Gastrocnemius medialis (tissue), 4 donors: ENCODE results near the gene MSI2. TPM values are rescaled to one million over a fixed set of nuclear protein-coding genes. Genes with fewer than 3 reads are reported as not detected.

ENCODE experiments used
- ATAC-seq, 2 donors: fragments of 150-250 bp; one replicate each; pipeline ENCODE4 v1.9.1; 2016
- DNase-seq, 2 donors: peaks; one replicate each; pipeline ENCODE4 v3.0.0-alpha.2; 2019
- H3K27ac ChIP-seq, 4 donors: fragments of 200-600 bp; sonication (generic); 1 replicate in 1 of 4; 2 replicates in 3 of 4; pipeline ENCODE4 v1.5.1; 2016 to 2018; ENCODE audit warnings: mild to moderate bottlenecking in 2 of 4, moderate library complexity in 1 of 4
- H3K27me3 ChIP-seq, 3 donors: fragments of 200-600 bp; sonication (generic) in 2 of 3; 1 replicate in 1 of 3; 2 replicates in 2 of 3; pipeline versions ENCODE4 v1.5.1 to v1.6.0; 2016 to 2019; ENCODE audit warnings: mild to moderate bottlenecking in 1 of 3, moderate library complexity in 1 of 3
- H3K36me3 ChIP-seq, 2 donors: fragments of 200-600 bp; sonication (generic) in 1 of 2; one replicate each; pipeline ENCODE4 v1.5.1; 2017 to 2018
- H3K4me1 ChIP-seq, 2 donors: fragments of 200-600 bp; sonication (generic) in 1 of 2; one replicate each; pipeline ENCODE4 v1.5.1; 2016 to 2017; ENCODE audit warnings: mild to moderate bottlenecking in 2 of 2
- H3K4me3 ChIP-seq, 4 donors: fragments of 200-600 bp; sonication (generic) in 3 of 4; 1 replicate in 1 of 4; 2 replicates in 3 of 4; pipeline ENCODE4 v1.5.1; 2016 to 2019; ENCODE audit warnings: mild to moderate bottlenecking in 2 of 4
- H3K9me3 ChIP-seq, 3 donors: fragments of 200-600 bp; sonication (generic) in 2 of 3; 1 replicate in 1 of 3; 2 replicates in 2 of 3; pipeline ENCODE4 v1.5.1; 2016 to 2019
- POLR2A ChIP-seq, 2 donors: fragments of 450-650 bp; IDR thresholded peaks; one replicate each; pipeline ENCODE4 v1.6.1; 2017; ENCODE audit warnings: antibody characterized with exemption in 2 of 2, mild to moderate bottlenecking in 2 of 2, moderate library complexity in 2 of 2
- in situ Hi-C, 4 donors: fragments of 200-750 bp; cut with MboI; loops; one replicate each; pipeline versions ENCODE4 v1.15.0 to v1.8.0; 2017; ENCODE audit warnings: low sequenced_read_pairs in 4 of 4
- intact Hi-C: fragments of 100-400 bp; cut with DNase I; formaldehyde crosslinking; loops from one replicate; pipeline ENCODE4 v1.15.1; 2023; ENCODE audit warnings: low total_unique reads
- total RNA-seq, 4 donors: library from RNA; depleted of rRNA; stranded (reverse); fragments of >200 nt; gene quantifications; one replicate each; pipeline versions ENCODE4 v1.1.0 to v1.2.3, GENCODE V29; 2016
- TF ChIP-seq, protein P1 (sequence below), 5 experiments: fragments of 450-650 bp in 3 of 5; fragments of 200-600 bp in 2 of 5; sonication (generic) in 2 of 5; IDR thresholded peaks in 4 of 5; conservative IDR thresholded peaks in 1 of 5; 1 replicate in 4 of 5; 2 replicates in 1 of 5; pipeline ENCODE4 v1.5.1; 2016 to 2019; ENCODE audit warnings: antibody characterized with exemption in 5 of 5, mild to moderate bottlenecking in 3 of 5, moderate library complexity in 3 of 5

The MSI2 gene
- total RNA-seq, 4 donors from 2014 or later, result 33.1 to 66.2 (median 48.5) TPM

GRCh38 chr17:57641761-57642160, 385.4 kb downstream of the MSI2 start:
- no peak for TF ChIP-seq POLR2A (IDR thresholded peaks at IDR 0.05)
- TF ChIP-seq, protein P1, sequence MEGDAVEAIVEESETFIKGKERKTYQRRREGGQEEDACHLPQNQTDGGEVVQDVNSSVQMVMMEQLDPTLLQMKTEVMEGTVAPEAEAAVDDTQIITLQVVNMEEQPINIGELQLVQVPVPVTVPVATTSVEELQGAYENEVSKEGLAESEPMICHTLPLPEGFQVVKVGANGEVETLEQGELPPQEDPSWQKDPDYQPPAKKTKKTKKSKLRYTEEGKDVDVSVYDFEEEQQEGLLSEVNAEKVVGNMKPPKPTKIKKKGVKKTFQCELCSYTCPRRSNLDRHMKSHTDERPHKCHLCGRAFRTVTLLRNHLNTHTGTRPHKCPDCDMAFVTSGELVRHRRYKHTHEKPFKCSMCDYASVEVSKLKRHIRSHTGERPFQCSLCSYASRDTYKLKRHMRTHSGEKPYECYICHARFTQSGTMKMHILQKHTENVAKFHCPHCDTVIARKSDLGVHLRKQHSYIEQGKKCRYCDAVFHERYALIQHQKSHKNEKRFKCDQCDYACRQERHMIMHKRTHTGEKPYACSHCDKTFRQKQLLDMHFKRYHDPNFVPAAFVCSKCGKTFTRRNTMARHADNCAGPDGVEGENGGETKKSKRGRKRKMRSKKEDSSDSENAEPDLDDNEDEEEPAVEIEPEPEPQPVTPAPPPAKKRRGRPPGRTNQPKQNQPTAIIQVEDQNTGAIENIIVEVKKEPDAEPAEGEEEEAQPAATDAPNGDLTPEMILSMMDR (IDR thresholded peaks at IDR 0.05 in 4 of 5, conservative IDR thresholded peaks at IDR 0.05 in 1 of 5), result no peak
- no peak for DNase-seq
- Histone ChIP-seq H3K36me3 (no peaks in the 10 kb centered on the region), H3K4me3 (no peak overlapping the region), H3K9me3 (no peaks in the 10 kb centered on the region), H3K4me1 (peaks cover 0 to 5% of the 10 kb centered on the region in 2 donors), H3K27me3 (no peaks in the 10 kb centered on the region), H3K27ac (no peak overlapping the region)
- in situ Hi-C loops (no loop called here), intact Hi-C loops (no loop called here)
- ATAC-seq, result no peak

DNA sequence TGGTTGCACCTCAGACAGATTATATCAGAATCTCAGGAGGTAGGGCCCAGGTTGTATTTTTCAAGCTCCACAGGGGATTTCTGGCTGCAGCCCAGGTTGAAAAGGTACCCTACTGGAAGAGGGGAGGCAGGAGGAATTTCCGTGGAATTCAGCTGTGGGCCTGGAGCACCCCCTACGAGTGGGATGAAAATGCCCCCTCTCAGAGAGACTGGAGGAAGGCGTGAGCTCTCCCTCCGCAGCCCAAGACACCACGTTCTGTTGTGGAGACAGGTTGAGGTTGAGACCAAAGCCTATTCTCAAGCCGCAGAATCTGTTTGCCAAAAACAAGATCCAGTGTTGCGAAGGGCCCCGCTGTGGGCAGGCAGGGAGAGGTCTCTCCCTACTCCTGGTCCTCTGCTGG, 386.7 kb downstream of the MSI2 start:
- intact Hi-C loops, result no loop called here
- DNase-seq (no peak), ATAC-seq (no peak)
- in situ Hi-C loops, result no loop called here
- peaks cover 0 to 5% of the 10 kb centered on the region in 2 donors for H3K4me1 ChIP-seq
- no peak overlapping the region for H3K4me3 ChIP-seq
- no peak overlapping the region for H3K27ac ChIP-seq
- H3K9me3 ChIP-seq, result no peaks in the 10 kb centered on the region
- no peaks in the 10 kb centered on the region for H3K27me3 ChIP-seq
- TF ChIP-seq, protein P1 (IDR thresholded peaks at IDR 0.05 in 4 of 5, conservative IDR thresholded peaks at IDR 0.05 in 1 of 5), result no peak
- H3K36me3 ChIP-seq, result no peaks in the 10 kb centered on the region

DNA sequence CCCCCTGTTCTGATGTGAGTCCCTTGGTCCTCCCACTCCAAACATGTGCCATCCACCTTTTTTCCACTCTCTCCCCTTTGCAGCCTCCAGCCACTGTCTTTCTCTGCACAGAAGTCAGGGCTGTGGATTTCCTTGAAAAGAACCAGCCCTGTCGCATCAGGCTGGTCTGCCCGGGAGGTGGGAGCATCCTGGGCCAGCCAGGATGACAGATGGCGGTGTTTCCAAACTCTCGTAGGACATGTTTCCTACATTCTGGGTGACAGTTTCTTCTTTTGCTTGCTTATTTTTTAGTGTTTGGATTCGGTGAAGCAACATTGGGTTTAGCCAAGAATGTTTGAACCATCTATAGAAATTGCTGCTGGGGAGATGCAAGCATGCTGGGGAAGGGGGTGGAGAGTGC, 388.0 kb downstream of the MSI2 start:
- no peaks in the 10 kb centered on the region for H3K36me3 ChIP-seq
- no peak overlapping the region for H3K4me3 ChIP-seq
- peaks cover 0 to 5% of the 10 kb centered on the region in 2 donors for H3K4me1 ChIP-seq
- intact Hi-C loops, result no loop called here
- TF ChIP-seq POLR2A (IDR thresholded peaks at IDR 0.05), result no peak
- TF ChIP-seq, protein P1 (IDR thresholded peaks at IDR 0.05 in 4 of 5, conservative IDR thresholded peaks at IDR 0.05 in 1 of 5), result no peak
- in situ Hi-C loops, result no loop called here
- H3K9me3 ChIP-seq, result no peaks in the 10 kb centered on the region
- ATAC-seq (no peak), DNase-seq (no peak)
- H3K27ac ChIP-seq, result no peak overlapping the region
- no peaks in the 10 kb centered on the region for H3K27me3 ChIP-seq

- ATAC-seq, result peak; percentile 75 to 84
These were observed 389.8 kb downstream of the MSI2 start for GRCh38 chr17:57645950-57646665.

More at GRCh38 chr17:57645950-57646665, 389.8 kb downstream of the MSI2 start:
- no peak overlapping the region for H3K4me3 ChIP-seq
- H3K27me3 ChIP-seq, result no peaks in the 10 kb centered on the region
- in situ Hi-C loops (no loop called here), intact Hi-C loops (no loop called here)
- H3K27ac ChIP-seq, result peak overlapping the region in 3 of 4 donors; percentile 15 to 32 (median 22)
- peaks cover 0 to 5% of the 10 kb centered on the region in 2 donors for H3K4me1 ChIP-seq
- no peaks in the 10 kb centered on the region for H3K36me3 ChIP-seq
- DNase-seq, result peak in 1 of 2 donors; percentile 52
- TF ChIP-seq, protein P1 (IDR thresholded peaks at IDR 0.05 in 4 of 5, conservative IDR thresholded peaks at IDR 0.05 in 1 of 5), result no peak
- no peak for TF ChIP-seq POLR2A (IDR thresholded peaks at IDR 0.05)
- H3K9me3 ChIP-seq, result no peaks in the 10 kb centered on the region
